Upper lobe of left lung (tissue), 4 donors: ENCODE measurements around the gene MAMLD1.

Source experiments
- POLR2A ChIP-seq, 4 donors: fragments of 450-650 bp; IDR thresholded peaks; one replicate each; pipeline ENCODE4 v1.5.1; 2016 to 2017; ENCODE audit warnings: antibody characterized with exemption in 4 of 4, mild to moderate bottlenecking in 2 of 4
- TF ChIP-seq, protein P1 (sequence below), 6 experiments: fragments of 450-650 bp in 4 of 6; fragments of 200-600 bp in 2 of 6; sonication (generic) in 2 of 6; IDR thresholded peaks; one replicate each; pipeline ENCODE4 v1.5.1; 2016 to 2019; ENCODE audit warnings: antibody characterized with exemption in 6 of 6

DNA sequence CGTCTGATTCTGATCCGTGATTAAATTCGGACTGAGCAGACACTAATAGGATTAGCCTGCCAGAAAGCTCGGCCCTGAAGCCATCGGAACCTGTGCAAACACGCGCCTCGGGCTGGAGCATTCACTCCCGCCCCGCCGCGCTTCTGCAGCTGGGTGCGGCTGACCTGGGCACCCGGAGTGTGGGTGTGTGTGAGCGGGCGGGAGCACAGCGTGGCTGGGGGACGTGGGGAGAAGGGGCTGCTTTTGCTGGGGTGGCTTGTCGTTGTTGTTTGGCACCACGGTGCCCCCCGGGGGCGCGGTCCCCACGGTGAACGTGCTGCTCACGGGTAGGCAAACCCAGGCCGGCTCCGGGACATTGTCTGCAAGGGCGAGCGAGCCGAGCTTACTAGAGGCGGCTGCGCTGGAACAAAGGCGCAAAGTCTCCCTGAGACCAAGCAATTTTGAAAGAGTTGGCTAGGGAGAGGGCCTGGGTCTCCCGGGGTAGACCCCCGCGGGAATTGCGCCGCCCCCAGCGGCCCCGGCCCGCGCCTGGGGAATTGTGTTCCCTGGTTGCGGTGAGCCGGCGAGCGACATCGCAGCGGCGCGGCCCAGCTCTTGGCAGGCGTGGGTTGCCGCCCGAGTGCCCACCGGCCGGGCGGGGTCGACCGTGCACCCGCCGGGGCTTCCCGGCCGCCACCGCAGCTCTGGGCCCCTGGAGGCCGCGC, 1.4 kb downstream of the MAMLD1 start:
- TF ChIP-seq POLR2A (IDR thresholded peaks at IDR 0.05): no peak
- TF ChIP-seq, protein P1, sequence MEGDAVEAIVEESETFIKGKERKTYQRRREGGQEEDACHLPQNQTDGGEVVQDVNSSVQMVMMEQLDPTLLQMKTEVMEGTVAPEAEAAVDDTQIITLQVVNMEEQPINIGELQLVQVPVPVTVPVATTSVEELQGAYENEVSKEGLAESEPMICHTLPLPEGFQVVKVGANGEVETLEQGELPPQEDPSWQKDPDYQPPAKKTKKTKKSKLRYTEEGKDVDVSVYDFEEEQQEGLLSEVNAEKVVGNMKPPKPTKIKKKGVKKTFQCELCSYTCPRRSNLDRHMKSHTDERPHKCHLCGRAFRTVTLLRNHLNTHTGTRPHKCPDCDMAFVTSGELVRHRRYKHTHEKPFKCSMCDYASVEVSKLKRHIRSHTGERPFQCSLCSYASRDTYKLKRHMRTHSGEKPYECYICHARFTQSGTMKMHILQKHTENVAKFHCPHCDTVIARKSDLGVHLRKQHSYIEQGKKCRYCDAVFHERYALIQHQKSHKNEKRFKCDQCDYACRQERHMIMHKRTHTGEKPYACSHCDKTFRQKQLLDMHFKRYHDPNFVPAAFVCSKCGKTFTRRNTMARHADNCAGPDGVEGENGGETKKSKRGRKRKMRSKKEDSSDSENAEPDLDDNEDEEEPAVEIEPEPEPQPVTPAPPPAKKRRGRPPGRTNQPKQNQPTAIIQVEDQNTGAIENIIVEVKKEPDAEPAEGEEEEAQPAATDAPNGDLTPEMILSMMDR (IDR thresholded peaks at IDR 0.05): no peak
